PC-9 (cell line): ENCODE results near the gene BRF1. TPM values are rescaled to one million over a fixed set of nuclear protein-coding genes. Genes with fewer than 3 reads are reported as not detected.

Experiments
- BruUV-seq: library from RNA; stranded (reverse); fragments of 400-500 nt; replicated peaks from 2 replicates; lab custom pipeline; 2021; lab: Mats Ljungman, UMichigan
- CTCF ChIA-PET: fragments of 300-600 bp; sonication (Branson Sonifier 250); formaldehyde crosslinking; loops from one replicate; lab custom pipeline; 2022; ENCODE audit warnings: antibody characterized with exemption; lab: Charles Lee
- POLR2A ChIA-PET: fragments of 300-600 bp; sonication (Branson Sonifier 250); formaldehyde crosslinking; loops from one replicate; lab custom pipeline; 2022; ENCODE audit warnings: antibody characterized with exemption; ENCODE audit not compliant: unreplicated experiment; lab: Charles Lee
- DNase-seq, 2 experiments: peaks; one replicate each; pipeline versions ENCODE4 v3.0.0 to v3.0.0-alpha.2; 2015 to 2022; ENCODE audit warnings: mixed read lengths in 1 of 2
- H2AFZ ChIP-seq: fragments of 200-600 bp; sonication (generic); 2 replicates; pipeline ENCODE4 v1.8.1; 2017; ENCODE audit warnings: antibody characterized with exemption
- H3F3A ChIP-seq: fragments of 200-600 bp; sonication (generic); 2 replicates; pipeline ENCODE4 v1.8.1; 2017; ENCODE audit warnings: antibody characterized with exemption, mild to moderate bottlenecking, low read depth; ENCODE audit not compliant: insufficient read depth
- H3K27ac ChIP-seq: fragments of 200-600 bp; sonication (generic); 2 replicates; pipeline ENCODE4 v1.6.1; 2016; ENCODE audit warnings: mixed run types
- H3K27me3 ChIP-seq: fragments of 200-600 bp; sonication (generic); 2 replicates; pipeline ENCODE4 v1.6.1; 2016; ENCODE audit warnings: low read depth, mixed run types; ENCODE audit not compliant: insufficient read depth
- H3K36me3 ChIP-seq: fragments of 200-600 bp; sonication (generic); 2 replicates; pipeline ENCODE4 v1.6.1; 2016; ENCODE audit warnings: low read depth, mixed run types
- H3K4me1 ChIP-seq: fragments of 200-600 bp; sonication (generic); replicated peaks from 2 replicates; pipeline ENCODE4 v1.6.1; 2016; ENCODE audit warnings: mixed run types; ENCODE audit not compliant: insufficient read depth
- H3K4me2 ChIP-seq: fragments of 200-600 bp; sonication (generic); 2 replicates; pipeline ENCODE4 v1.6.1; 2017; ENCODE audit warnings: mixed run types
- H3K4me3 ChIP-seq: fragments of 200-600 bp; sonication (generic); 2 replicates; pipeline ENCODE4 v1.6.1; 2016; ENCODE audit warnings: mixed run types
- H3K79me2 ChIP-seq: fragments of 200-600 bp; sonication (generic); 2 replicates; pipeline ENCODE4 v1.6.1; 2017; ENCODE audit warnings: low read depth, mixed run types
- H3K9me2 ChIP-seq: fragments of 200-600 bp; sonication (generic); 2 replicates; pipeline ENCODE4 v1.8.1; 2017; ENCODE audit warnings: mild to moderate bottlenecking; ENCODE audit not compliant: insufficient read depth
- H3K9me3 ChIP-seq: fragments of 200-600 bp; sonication (generic); 2 replicates; pipeline ENCODE4 v1.8.1; 2016; ENCODE audit warnings: low read depth; ENCODE audit not compliant: insufficient read depth
- H4K20me1 ChIP-seq: fragments of 200-600 bp; sonication (generic); 2 replicates; pipeline ENCODE4 v1.8.1; 2017; ENCODE audit not compliant: insufficient read depth
- CTCF ChIP-seq: fragments of 200-600 bp; sonication (generic); conservative IDR thresholded peaks from 2 replicates; pipeline ENCODE4 v1.6.1; 2017; ENCODE audit warnings: mixed run types, antibody characterized with exemption, mild to moderate bottlenecking, moderate library complexity
- EZH2 ChIP-seq: fragments of 200-600 bp; sonication (generic); IDR thresholded peaks from 2 replicates; pipeline ENCODE4 v1.8.0; 2017; ENCODE audit warnings: antibody characterized with exemption, low read depth
- intact Hi-C: fragments of 100-400 bp; cut with micrococcal nuclease; formaldehyde crosslinking; loops from one replicate; pipeline ENCODE4 v1.10.0; 2022; ENCODE audit not compliant: unreplicated experiment
- total RNA-seq: library from RNA; stranded (reverse); gene quantifications from 2 replicates; pipeline ENCODE4 v1.2.3, GENCODE V29; 2021

Gene BRF1
- total RNA-seq, 1 experiment from 2014 or later = 24.8 TPM

DNA sequence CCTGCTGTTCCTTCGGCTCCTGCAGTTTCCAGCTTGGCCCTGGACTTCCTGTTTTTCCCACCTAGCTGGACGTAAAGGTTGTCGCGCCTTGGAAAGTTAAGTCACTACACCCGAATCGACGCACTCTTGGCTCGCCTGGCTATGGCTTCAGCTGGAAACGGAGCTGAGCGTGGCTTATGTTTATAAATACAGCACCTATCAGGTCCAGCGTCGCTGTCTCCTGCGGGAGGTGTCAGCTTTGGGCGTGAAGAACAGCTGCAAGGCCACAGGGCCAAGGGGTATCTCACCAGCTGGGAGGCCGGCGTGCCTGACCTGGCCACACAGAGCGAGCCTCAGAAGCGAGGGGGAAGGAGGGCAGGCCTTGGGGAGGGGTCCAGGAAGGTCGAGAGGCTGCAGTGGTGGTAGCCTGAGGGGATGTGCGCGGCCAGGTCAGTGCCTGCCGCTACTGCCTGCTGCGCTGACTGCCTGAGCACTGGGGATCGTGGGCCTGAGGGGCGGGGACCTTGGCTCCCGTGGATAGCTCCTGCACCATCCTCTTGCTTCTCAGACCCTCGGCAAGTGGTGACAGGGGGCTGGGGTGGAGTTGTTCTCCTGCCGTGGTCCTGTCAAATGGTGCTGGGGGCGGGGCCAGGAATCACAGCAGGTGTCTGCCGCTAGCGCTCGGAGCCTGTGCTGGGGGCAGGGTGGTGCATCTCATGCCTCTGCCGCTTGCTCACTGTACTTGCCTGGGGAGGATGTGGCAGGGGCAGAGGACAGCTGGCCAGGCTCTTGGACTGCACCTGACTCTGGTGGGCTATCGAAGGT lies 26.3 kb upstream of the BRF1 start:
- no peak overlapping the region for H3K27ac ChIP-seq
- H3K79me2 ChIP-seq = peaks cover 14% of the 10 kb centered on the region
- no peaks in the 10 kb centered on the region for H3F3A ChIP-seq
- peaks cover 17% of the 10 kb centered on the region for H4K20me1 ChIP-seq
- H3K9me2 ChIP-seq = no peaks in the 10 kb centered on the region
- BruUV-seq = no TSS peak
- no peaks in the 10 kb centered on the region for H3K36me3 ChIP-seq
- DNase-seq = no peak
- no peaks in the 10 kb centered on the region for H3K4me1 ChIP-seq
- no peak overlapping the region for H3K4me3 ChIP-seq
- no peak for TF ChIP-seq CTCF
- TF ChIP-seq EZH2 = no peak
- no peaks in the 10 kb centered on the region for H3K9me3 ChIP-seq
- H2AFZ ChIP-seq = no peak overlapping the region
- intact Hi-C loops = no loop called here
- no peak overlapping the region for H3K4me2 ChIP-seq
- CTCF ChIA-PET = no interaction called here
- H3K27me3 ChIP-seq = no peaks in the 10 kb centered on the region
- POLR2A ChIA-PET = interaction anchor here (0.7 kb wide), 1 partner anchor 115 kb away, joined by 3 read pairs; no protein-coding TSS in a partner anchor

DNA sequence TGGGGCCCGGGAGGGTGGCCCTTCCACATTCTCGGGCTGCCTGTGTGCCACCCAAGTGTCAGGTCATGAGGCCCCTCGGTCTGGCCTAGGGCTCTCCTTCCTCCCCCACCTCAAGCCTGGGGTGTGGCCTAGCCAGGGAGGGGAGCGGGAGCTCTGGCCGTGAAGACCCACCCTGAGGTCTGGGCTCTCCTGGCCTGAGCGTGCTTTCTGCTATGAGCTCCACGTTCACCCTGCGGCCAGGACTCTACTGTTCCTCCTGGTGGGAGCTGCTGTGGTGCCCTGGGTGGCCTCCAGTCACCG lies 25.7 kb upstream of the BRF1 start:
- Histone ChIP-seq H3K27me3 (no peaks in the 10 kb centered on the region), H3K9me2 (no peaks in the 10 kb centered on the region), H3K9me3 (no peaks in the 10 kb centered on the region), H3K79me2 (peaks cover 19% of the 10 kb centered on the region), H2AFZ (no peak overlapping the region), H3K36me3 (no peaks in the 10 kb centered on the region), H3K4me3 (no peak overlapping the region), H3K4me2 (no peak overlapping the region), H3K4me1 (no peaks in the 10 kb centered on the region), H4K20me1 (peaks cover 12% of the 10 kb centered on the region), H3F3A (no peaks in the 10 kb centered on the region; the same call in 1 of the 2 replicates), H3K27ac (no peak overlapping the region)
- no TSS peak for BruUV-seq
- intact Hi-C loops = no loop called here
- CTCF ChIA-PET = no interaction called here
- POLR2A ChIA-PET = no interaction called here
- no peak for DNase-seq
- TF ChIP-seq CTCF (no peak), EZH2 (no peak)

DNA sequence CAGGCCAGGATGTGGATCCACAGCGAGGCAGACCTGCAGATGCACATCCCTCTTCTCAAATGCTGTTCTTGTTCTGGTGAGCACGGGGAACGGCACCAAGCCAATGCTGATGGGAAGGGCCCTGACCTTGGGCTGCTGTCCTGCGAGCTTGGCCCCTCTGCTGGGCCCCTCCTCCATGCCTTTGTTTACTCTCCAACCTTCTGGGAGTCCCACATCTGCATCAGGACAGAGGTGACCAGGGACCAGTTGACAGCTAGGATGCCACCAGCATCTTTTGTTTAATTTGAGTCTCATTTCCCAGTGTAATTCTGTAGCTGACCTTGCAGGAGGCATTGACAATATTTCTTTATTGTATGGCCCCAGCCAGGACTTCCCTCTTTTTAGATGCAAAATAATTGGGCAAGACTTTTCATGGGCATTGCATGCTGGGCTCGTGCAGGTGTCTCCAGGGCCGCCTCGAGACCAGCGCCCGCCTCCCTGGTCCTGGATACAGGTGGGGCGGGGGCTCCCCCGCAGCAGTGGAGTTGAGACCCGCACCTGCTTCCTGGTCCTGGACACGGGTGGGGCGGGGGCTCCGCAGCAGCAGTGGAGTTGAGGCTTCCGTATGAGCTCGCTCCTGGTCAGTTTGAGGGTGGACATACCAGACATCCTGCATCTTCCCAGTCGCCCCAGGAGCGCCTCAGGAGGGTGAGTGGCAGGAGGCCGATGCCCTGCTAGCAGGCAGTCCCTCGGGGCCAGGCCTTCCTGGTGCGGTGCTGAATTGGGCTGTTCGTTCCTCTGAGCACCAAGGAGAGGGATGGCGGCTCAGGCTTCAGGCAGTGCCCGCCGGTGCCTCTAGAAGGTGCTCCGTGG lies 25.1 kb upstream of the BRF1 start:
- Histone ChIP-seq H3K27me3 (no peaks in the 10 kb centered on the region), H3K79me2 (peaks cover 25% of the 10 kb centered on the region), H4K20me1 (peaks cover 12% of the 10 kb centered on the region), H3K36me3 (no peaks in the 10 kb centered on the region), H2AFZ (no peak overlapping the region), H3F3A (no peaks in the 10 kb centered on the region; the same call in 1 of the 2 replicates), H3K4me1 (no peaks in the 10 kb centered on the region), H3K9me2 (no peaks in the 10 kb centered on the region), H3K4me2 (no peak overlapping the region), H3K4me3 (no peak overlapping the region), H3K9me3 (no peaks in the 10 kb centered on the region), H3K27ac (no peak overlapping the region)
- intact Hi-C loops = no loop called here
- BruUV-seq = no TSS peak
- no peak for DNase-seq
- TF ChIP-seq EZH2 (no peak), CTCF (no peak)
- CTCF ChIA-PET = no interaction called here
- POLR2A ChIA-PET = no interaction called here
